Vagina (tissue), 2 donors: ENCODE data around the gene PIEZO1. TPM values are rescaled to one million over a fixed set of nuclear protein-coding genes. Genes with fewer than 3 reads are reported as not detected.
A peak's percentile ranks its signal among the peaks of the same experiment; 100 is the strongest.

ENCODE experiments used
- DNase-seq, 2 donors: peaks; one replicate each; pipeline ENCODE4 v3.0.0-alpha.2; 2017; ENCODE audit errors: extremely low spot score in 2 of 2
- H3K27ac ChIP-seq: fragments of 200-600 bp; sonication (generic); one replicate; pipeline ENCODE4 v1.5.1; 2019
- H3K27me3 ChIP-seq: fragments of 200-600 bp; sonication (generic); one replicate; pipeline ENCODE4 v1.5.1; 2019
- H3K36me3 ChIP-seq, 2 donors: fragments of 200-600 bp; sonication (generic); one replicate each; pipeline ENCODE4 v1.5.1; 2017 to 2019
- H3K4me1 ChIP-seq: fragments of 200-600 bp; sonication (generic); one replicate; pipeline ENCODE4 v1.5.1; 2019
- H3K4me3 ChIP-seq, 2 donors: fragments of 200-600 bp; sonication (generic); 1 replicate in 1 of 2; 2 replicates in 1 of 2; pipeline ENCODE4 v1.5.1; 2016 to 2019
- H3K9me3 ChIP-seq: fragments of 200-600 bp; sonication (generic); one replicate; pipeline ENCODE4 v1.5.1; 2019
- CTCF ChIP-seq, 3 experiments: fragments of 450-650 bp in 2 of 3; fragments of 200-600 bp in 1 of 3; sonication (generic) in 1 of 3; IDR thresholded peaks; one replicate each; pipeline ENCODE4 v1.5.1; 2017 to 2019; ENCODE audit warnings: antibody characterized with exemption in 3 of 3, mild to moderate bottlenecking in 2 of 3, moderate library complexity in 2 of 3
- POLR2A ChIP-seq, 2 donors: fragments of 450-650 bp; IDR thresholded peaks; one replicate each; pipeline ENCODE4 v1.6.1; 2017; ENCODE audit warnings: antibody characterized with exemption in 2 of 2, mild to moderate bottlenecking in 2 of 2, moderate library complexity in 2 of 2
- POLR2AphosphoS5 ChIP-seq, 2 donors: sonication (generic); formaldehyde crosslinking; IDR thresholded peaks; one replicate each; pipeline ENCODE4 v1.9.0; 2017; ENCODE audit warnings: antibody characterized with exemption in 2 of 2, mild to moderate bottlenecking in 2 of 2, low read depth in 1 of 2; ENCODE audit not compliant: insufficient read depth in 1 of 2
- intact Hi-C: fragments of 100-400 bp; cut with DNase I; formaldehyde crosslinking; loops from one replicate; pipeline ENCODE4 v1.15.1; 2023
- total RNA-seq: library from RNA; depleted of rRNA; stranded (reverse); fragments of >200 nt; gene quantifications from one replicate; pipeline ENCODE4 v1.2.3, GENCODE V29; 2016

The PIEZO1 gene
- total RNA-seq, 1 donor from 2014 or later = 184 TPM

- no peak for DNase-seq
- Histone ChIP-seq H3K27me3 (no peaks in the 10 kb centered on the region), H3K4me3 (peak overlapping the region; percentile 13 to 16), H3K9me3 (no peaks in the 10 kb centered on the region), H3K36me3 (peaks cover 0 to 24% of the 10 kb centered on the region in 2 donors), H3K4me1 (peaks cover 40% of the 10 kb centered on the region), H3K27ac (peak overlapping the region; percentile 36)
- no peak for TF ChIP-seq POLR2A (IDR thresholded peaks at IDR 0.05)
- no peak for TF ChIP-seq POLR2AphosphoS5 (IDR thresholded peaks at IDR 0.05; ENCODE audit: insufficient read depth in 1 of 2, low read depth in 1 of 2)
- no peak for TF ChIP-seq CTCF (IDR thresholded peaks at IDR 0.05)
- intact Hi-C loops = no loop called here
These were observed 83.2 kb downstream of the PIEZO1 start for GRCh38 chr16:88701581-88702370.

- intact Hi-C loops = no loop called here
- no peaks in the 10 kb centered on the region for H3K9me3 ChIP-seq
- no peaks in the 10 kb centered on the region for H3K27me3 ChIP-seq
- no peak for DNase-seq
- TF ChIP-seq POLR2A (IDR thresholded peaks at IDR 0.05) (no peak), POLR2AphosphoS5 (IDR thresholded peaks at IDR 0.05; ENCODE audit: insufficient read depth in 1 of 2, low read depth in 1 of 2) (peak; percentile 20 to 72)
- H3K4me1 ChIP-seq = peaks cover 37% of the 10 kb centered on the region
- peak overlapping the region; percentile 13 to 16 for H3K4me3 ChIP-seq
- peak overlapping the region; percentile 36 for H3K27ac ChIP-seq
- peaks cover 0 to 27% of the 10 kb centered on the region in 2 donors for H3K36me3 ChIP-seq
These were observed 84.2 kb downstream of the PIEZO1 start for GRCh38 chr16:88700636-88701482.

- intact Hi-C loops = no loop called here
- H3K4me1 ChIP-seq = peaks cover 32% of the 10 kb centered on the region
These were observed 84.7 kb downstream of the PIEZO1 start for GRCh38 chr16:88700322-88700635.

GRCh38 chr16:88699180-88699579 lies 85.8 kb downstream of the PIEZO1 start:
- Histone ChIP-seq H3K36me3 (peaks cover 0 to 27% of the 10 kb centered on the region in 2 donors), H3K27ac (no peak overlapping the region), H3K9me3 (no peaks in the 10 kb centered on the region), H3K4me3 (no peak overlapping the region), H3K27me3 (no peaks in the 10 kb centered on the region), H3K4me1 (peaks cover 22% of the 10 kb centered on the region)
- intact Hi-C loops = no loop called here
- TF ChIP-seq CTCF (IDR thresholded peaks at IDR 0.05) = no peak
- no peak for TF ChIP-seq POLR2AphosphoS5 (IDR thresholded peaks at IDR 0.05; ENCODE audit: insufficient read depth in 1 of 2, low read depth in 1 of 2)
- TF ChIP-seq POLR2A (IDR thresholded peaks at IDR 0.05) = no peak
- no peak for DNase-seq

More at GRCh38 chr16:88700322-88700635, 84.7 kb downstream of the PIEZO1 start:
- no peak for TF ChIP-seq POLR2A (IDR thresholded peaks at IDR 0.05)
- no peak for TF ChIP-seq CTCF (IDR thresholded peaks at IDR 0.05)
- no peak for TF ChIP-seq POLR2AphosphoS5 (IDR thresholded peaks at IDR 0.05; ENCODE audit: insufficient read depth in 1 of 2, low read depth in 1 of 2)
- no peak for DNase-seq
- Histone ChIP-seq H3K36me3 (peaks cover 0 to 27% of the 10 kb centered on the region in 2 donors), H3K9me3 (no peaks in the 10 kb centered on the region), H3K27ac (no peak overlapping the region), H3K27me3 (no peaks in the 10 kb centered on the region), H3K4me3 (no peak overlapping the region)

- H3K27me3 ChIP-seq = no peaks in the 10 kb centered on the region
- intact Hi-C loops = no loop called here
- H3K4me1 ChIP-seq = peaks cover 16% of the 10 kb centered on the region
- H3K27ac ChIP-seq = no peak overlapping the region
- TF ChIP-seq CTCF (IDR thresholded peaks at IDR 0.05) (no peak), POLR2A (IDR thresholded peaks at IDR 0.05) (no peak), POLR2AphosphoS5 (IDR thresholded peaks at IDR 0.05; ENCODE audit: insufficient read depth in 1 of 2, low read depth in 1 of 2) (no peak)
- no peaks in the 10 kb centered on the region for H3K9me3 ChIP-seq
- H3K36me3 ChIP-seq = peaks cover 0 to 27% of the 10 kb centered on the region in 2 donors
- DNase-seq = no peak
- H3K4me3 ChIP-seq = no peak overlapping the region
These were observed 86.4 kb downstream of the PIEZO1 start for GRCh38 chr16:88698646-88699045.
